IMR-90 (cell line): ENCODE measurements around the gene FNDC3B. TPM values are rescaled to one million over a fixed set of nuclear protein-coding genes. Genes with fewer than 3 reads are reported as not detected.
A peak's percentile ranks its signal among the peaks of the same experiment; 100 is the strongest.

Experiments
- ATAC-seq: fragments of 200-7000 bp; cut with Tn5 transposase; 2 replicates; pipeline ENCODE4 v1.9.1; 2020; ENCODE audit warnings: low read depth, mild to moderate bottlenecking, moderate library complexity
- BruUV-seq: library from RNA; stranded (reverse); fragments of 400-500 nt; replicated peaks from 2 replicates; lab custom pipeline; 2021; lab: Mats Ljungman, UMichigan
- CTCF ChIA-PET: fragments of 300-600 bp; formaldehyde crosslinking; extraction: SDS; loops from one replicate; lab custom pipeline; 2021; ENCODE audit warnings: antibody characterized with exemption; lab: Yijun Ruan, JAX
- POLR2A ChIA-PET: fragments of 300-600 bp; sonication (Branson Sonifier 250); formaldehyde crosslinking; loops from one replicate; lab custom pipeline; 2022; ENCODE audit warnings: antibody characterized with exemption; ENCODE audit not compliant: unreplicated experiment; lab: Charles Lee
- DNase-seq: peaks from one replicate; pipeline ENCODE4 v3.0.0; 2013
- H2AFZ ChIP-seq: replicated peaks from 2 replicates; pipeline ENCODE3; 2013; ENCODE audit warnings: low read length, mild to moderate bottlenecking; ENCODE audit not compliant: poor library complexity
- H2AK5ac ChIP-seq: 2 replicates; pipeline ENCODE4 v1.6.1; 2013; ENCODE audit warnings: low read depth, low read length, inconsistent platforms
- H2AK9ac ChIP-seq: replicated peaks from 2 replicates; pipeline ENCODE3; 2013; ENCODE audit warnings: mild to moderate bottlenecking, low read depth, low read length, moderate library complexity; ENCODE audit not compliant: poor library complexity
- H2BK120ac ChIP-seq: 2 replicates; pipeline ENCODE4 v1.6.1; 2013; ENCODE audit warnings: low read depth, low read length, inconsistent platforms
- H2BK15ac ChIP-seq: 3 replicates; pipeline ENCODE4 v1.6.1; 2013; ENCODE audit warnings: low read depth, low read length, inconsistent platforms
- H2BK20ac ChIP-seq: 2 replicates; pipeline ENCODE4 v1.6.1; 2013; ENCODE audit warnings: low read depth, mild to moderate bottlenecking, inconsistent platforms, low read length, moderate library complexity
- H2BK5ac ChIP-seq: 2 replicates; pipeline ENCODE4 v1.6.1; 2013; ENCODE audit warnings: mild to moderate bottlenecking, low read depth, low read length, inconsistent platforms; ENCODE audit not compliant: poor library complexity, severe bottlenecking
- H3K14ac ChIP-seq: replicated peaks from 2 replicates; pipeline ENCODE4 v1.6.1; 2013; ENCODE audit warnings: low read depth, low read length, inconsistent platforms
- H3K18ac ChIP-seq: 2 replicates; pipeline ENCODE4 v1.6.1; 2013; ENCODE audit warnings: low read depth, low read length, control low read depth
- H3K23ac ChIP-seq: 2 replicates; pipeline ENCODE4 v1.6.1; 2013; ENCODE audit warnings: low read depth, low read length, inconsistent platforms
- H3K27ac ChIP-seq: 2 replicates; pipeline ENCODE4 v1.5.1; 2013; ENCODE audit warnings: mild to moderate bottlenecking, control low read depth, low read length; ENCODE audit not compliant: insufficient read depth
- H3K27me3 ChIP-seq: 2 replicates; pipeline ENCODE4 v1.6.1; 2013; ENCODE audit warnings: low read length; ENCODE audit not compliant: control insufficient read depth, insufficient read depth
- H3K36me3 ChIP-seq: 2 replicates; pipeline ENCODE4 v1.6.1; 2013; ENCODE audit warnings: low read length, mixed read lengths; ENCODE audit not compliant: control insufficient read depth, insufficient read depth
- H3K4ac ChIP-seq: 2 replicates; pipeline ENCODE4 v1.6.1; 2013; ENCODE audit warnings: low read depth, low read length, inconsistent platforms
- H3K4me1 ChIP-seq: 2 replicates; pipeline ENCODE4 v1.6.1; 2013; ENCODE audit warnings: low read length, mixed read lengths; ENCODE audit not compliant: control insufficient read depth, insufficient read depth
- H3K4me2 ChIP-seq: 2 replicates; pipeline ENCODE4 v1.6.1; 2013; ENCODE audit warnings: low read depth, mild to moderate bottlenecking, control low read depth, low read length, moderate library complexity
- H3K4me3 ChIP-seq: 2 replicates; pipeline ENCODE4 v1.5.1; 2013; ENCODE audit warnings: low read depth, mild to moderate bottlenecking, control low read depth, low read length, moderate library complexity; ENCODE audit not compliant: insufficient read depth
- H3K56ac ChIP-seq: 2 replicates; pipeline ENCODE4 v1.6.1; 2013; ENCODE audit warnings: low read length, inconsistent platforms; ENCODE audit not compliant: insufficient read depth; ENCODE audit errors: extremely low read depth
- H3K79me1 ChIP-seq, 2 experiments: 2 replicates each; pipeline ENCODE4 v1.6.1; 2013; ENCODE audit warnings: low read length in 2 of 2, inconsistent platforms in 1 of 2, low read depth in 1 of 2
- H3K9ac ChIP-seq: 2 replicates; pipeline ENCODE4 v1.6.1; 2013; ENCODE audit warnings: low read depth, low read length, control low read depth
- H3K9me1 ChIP-seq: 2 replicates; pipeline ENCODE4 v1.6.1; 2013; ENCODE audit warnings: low read length, inconsistent platforms; ENCODE audit not compliant: insufficient read depth
- H3K9me3 ChIP-seq: 2 replicates; pipeline ENCODE4 v1.6.1; 2013; ENCODE audit warnings: low read length; ENCODE audit not compliant: control insufficient read depth, insufficient read depth
- H4K20me1 ChIP-seq: 2 replicates; pipeline ENCODE4 v1.6.1; 2013; ENCODE audit warnings: low read length, inconsistent platforms; ENCODE audit not compliant: insufficient read depth
- H4K5ac ChIP-seq: 2 replicates; pipeline ENCODE4 v1.6.1; 2013; ENCODE audit warnings: mild to moderate bottlenecking, low read depth, low read length, control low read depth
- H4K8ac ChIP-seq, 2 experiments: 2 replicates each; pipeline ENCODE4 v1.6.1; 2013; ENCODE audit warnings: low read depth in 2 of 2, low read length in 2 of 2, control low read depth in 1 of 2, inconsistent platforms in 1 of 2
- H4K91ac ChIP-seq: 2 replicates; pipeline ENCODE4 v1.6.1; 2013; ENCODE audit warnings: low read depth, low read length, inconsistent platforms; ENCODE audit not compliant: insufficient read depth
- BHLHE40 ChIP-seq: fragments of 150-350 bp; IDR thresholded peaks from 2 replicates; pipeline ENCODE4 v1.6.1; 2016; ENCODE audit warnings: mild to moderate bottlenecking, low read depth, low read length
- CEBPB ChIP-seq: IDR thresholded peaks from 2 replicates; pipeline ENCODE4 v1.6.1; 2012; ENCODE audit warnings: low read depth, low read length, improper control_type of control experiment
- CHD1 ChIP-seq: IDR thresholded peaks from 2 replicates; pipeline ENCODE4 v1.6.1; 2012; ENCODE audit warnings: low read depth, low read length, improper control_type of control experiment
- MXI1 ChIP-seq: IDR thresholded peaks from 2 replicates; pipeline ENCODE4 v1.6.1; 2012; ENCODE audit warnings: low read depth, mild to moderate bottlenecking, low read length, moderate library complexity, borderline replicate concordance
- WGBS, 2 experiments: methylation state at CpG; one replicate each; pipeline versions ENCODE4 v1.1.5 to v1.1.7; 2013; ENCODE audit warnings: missing lambda C conversion rate in 2 of 2; ENCODE audit not compliant: insufficient read length in 1 of 2; ENCODE audit errors: extremely low coverage in 2 of 2; 5-methylcytosine and 5-hydroxymethylcytosine counted together
- dilution Hi-C: fragments of 300-500 bp; cut with HindIII; formaldehyde crosslinking; loops from one replicate; pipeline ENCODE4 v1.14.3; 2018; ENCODE audit warnings: low sequenced_read_pairs; ENCODE audit not compliant: unreplicated experiment
- in situ Hi-C: fragments of 300-500 bp; cut with MboI; formaldehyde crosslinking; loops from 3 replicates; pipeline ENCODE4 v1.14.3; 2019; ENCODE audit warnings: low sequenced_read_pairs, inconsistent platforms, mixed read lengths
- intact Hi-C: fragments of 100-400 bp; cut with micrococcal nuclease; formaldehyde crosslinking; loops from 2 replicates; pipeline ENCODE4 v1.10.0; 2022
- polyA plus RNA-seq, 3 experiments: library from polyadenylated mRNA; depleted of rRNA; stranded (reverse); fragments of >200 nt; gene quantifications; 2 replicates each; pipeline ENCODE4 v1.2.3, GENCODE V29; 2012; ENCODE audit warnings: low replicate concordance in 1 of 3
- total RNA-seq: library from RNA; depleted of rRNA; stranded (reverse); fragments of >200 nt; gene quantifications from 2 replicates; pipeline ENCODE4 v1.2.3, GENCODE V29; 2012
- TF ChIP-seq, protein P1 (sequence below): fragments of 150-350 bp; IDR thresholded peaks from 2 replicates; pipeline ENCODE4 v1.6.1; 2017; ENCODE audit warnings: mild to moderate bottlenecking, antibody characterized with exemption, low read length, low read depth
- TF ChIP-seq, protein P2 (sequence below): fragments of 150-350 bp; IDR thresholded peaks from 2 replicates; pipeline ENCODE4 v1.6.1; 2016; ENCODE audit warnings: low read depth, mild to moderate bottlenecking, low read length, moderate library complexity, borderline replicate concordance

FNDC3B gene
- total and polyA plus RNA-seq, 2 of the 4 experiments (the other 2 are of a cell fraction): 23.9 to 150 TPM

DNA sequence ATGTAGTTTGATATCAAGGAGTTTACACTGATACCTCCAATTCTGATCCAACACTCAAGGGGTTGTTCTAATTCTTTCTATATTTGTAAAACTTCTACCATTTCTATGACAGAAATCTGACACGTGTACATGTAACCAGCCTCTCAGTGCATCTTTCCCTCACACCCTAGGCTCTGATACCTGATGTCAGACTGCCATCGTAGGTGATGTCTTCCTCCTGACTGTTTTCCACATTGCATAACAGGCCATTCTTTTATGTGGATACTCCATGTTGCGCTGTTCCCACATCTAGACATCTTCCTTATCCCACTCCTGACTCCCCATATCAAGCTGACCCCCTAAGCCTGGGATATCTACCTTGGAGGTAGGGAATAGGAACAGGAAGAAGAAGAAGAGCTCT is 159.1 kb downstream of the FNDC3B start:
- H2AK9ac ChIP-seq: no peak overlapping the region
- H3K4me2 ChIP-seq: no peak overlapping the region
- H3K4ac ChIP-seq: no peak overlapping the region; the same call in 1 of the 2 replicates
- H3K4me3 ChIP-seq: no peak overlapping the region
- H3K36me3 ChIP-seq: 0 out of 2 replicates have a peak, but pooled peaks cover 1% of the 10 kb centered on the region
- H3K27me3 ChIP-seq: no peaks in the 10 kb centered on the region
- 0 out of 2 replicates have a peak overlapping the region, but pooled peaks have one; percentile 40 for H3K23ac ChIP-seq
- 0 out of 2 replicates have a peak overlapping the region, but pooled peaks have one; percentile 4 for H3K14ac ChIP-seq
- no peak overlapping the region for H2BK15ac ChIP-seq
- H2BK20ac ChIP-seq: no peak overlapping the region
- no peak overlapping the region for H4K5ac ChIP-seq
- TF ChIP-seq BHLHE40 (no peak), MXI1 (no peak), CHD1 (no peak), CEBPB (no peak)
- TF ChIP-seq, protein P1, sequence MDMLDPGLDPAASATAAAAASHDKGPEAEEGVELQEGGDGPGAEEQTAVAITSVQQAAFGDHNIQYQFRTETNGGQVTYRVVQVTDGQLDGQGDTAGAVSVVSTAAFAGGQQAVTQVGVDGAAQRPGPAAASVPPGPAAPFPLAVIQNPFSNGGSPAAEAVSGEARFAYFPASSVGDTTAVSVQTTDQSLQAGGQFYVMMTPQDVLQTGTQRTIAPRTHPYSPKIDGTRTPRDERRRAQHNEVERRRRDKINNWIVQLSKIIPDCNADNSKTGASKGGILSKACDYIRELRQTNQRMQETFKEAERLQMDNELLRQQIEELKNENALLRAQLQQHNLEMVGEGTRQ: no peak
- TF ChIP-seq, protein P2, sequence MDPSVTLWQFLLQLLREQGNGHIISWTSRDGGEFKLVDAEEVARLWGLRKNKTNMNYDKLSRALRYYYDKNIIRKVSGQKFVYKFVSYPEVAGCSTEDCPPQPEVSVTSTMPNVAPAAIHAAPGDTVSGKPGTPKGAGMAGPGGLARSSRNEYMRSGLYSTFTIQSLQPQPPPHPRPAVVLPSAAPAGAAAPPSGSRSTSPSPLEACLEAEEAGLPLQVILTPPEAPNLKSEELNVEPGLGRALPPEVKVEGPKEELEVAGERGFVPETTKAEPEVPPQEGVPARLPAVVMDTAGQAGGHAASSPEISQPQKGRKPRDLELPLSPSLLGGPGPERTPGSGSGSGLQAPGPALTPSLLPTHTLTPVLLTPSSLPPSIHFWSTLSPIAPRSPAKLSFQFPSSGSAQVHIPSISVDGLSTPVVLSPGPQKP: no peak
- no peak overlapping the region for H4K8ac ChIP-seq
- intact Hi-C loops (no loop called here), in situ Hi-C loops (no loop called here), dilution Hi-C loops (no loop called here)
- 100% methylated on average over 2 of the region's 3 CpGs; no CpG with 5 or more reads in 1 of the 2 experiments for WGBS, 2 experiments
- H3K27ac ChIP-seq: no peak overlapping the region
- no peak overlapping the region for H2BK120ac ChIP-seq
- DNase-seq (no peak), ATAC-seq (no peak)
- peaks cover 57% of the 10 kb centered on the region for H4K20me1 ChIP-seq
- peaks cover 17% of the 10 kb centered on the region for H3K4me1 ChIP-seq
- no peak overlapping the region for H3K9ac ChIP-seq
- no peak overlapping the region for H3K18ac ChIP-seq
- no TSS peak for BruUV-seq
- POLR2A ChIA-PET: no interaction called here
- no peak overlapping the region for H4K91ac ChIP-seq
- CTCF ChIA-PET: no interaction called here
- peaks cover 14% of the 10 kb centered on the region for H3K9me1 ChIP-seq
- H2AFZ ChIP-seq: no peak overlapping the region
- no peak overlapping the region; the same call in 1 of the 2 replicates for H2AK5ac ChIP-seq
- no peak overlapping the region for H2BK5ac ChIP-seq
- H3K56ac ChIP-seq: no peak overlapping the region
- H3K79me1 ChIP-seq: peaks cover 27 to 86% of the 10 kb centered on the region in 2 experiments
- no peaks in the 10 kb centered on the region for H3K9me3 ChIP-seq
